Stomach (tissue), 4 donors: ENCODE results near the gene TATDN2.

ENCODE experiments used
- CTCF ChIP-seq, 7 experiments: fragments of 450-650 bp in 4 of 7; fragments of 200-600 bp in 3 of 7; sonication (generic) in 3 of 7; IDR thresholded peaks; one replicate each; pipeline ENCODE4 v1.5.1; 2016 to 2019; ENCODE audit warnings: antibody characterized with exemption in 7 of 7, control low read depth in 2 of 7, mild to moderate bottlenecking in 1 of 7
- POLR2A ChIP-seq, 4 donors: fragments of 450-650 bp; IDR thresholded peaks; one replicate each; pipeline ENCODE4 v1.6.1; 2016; ENCODE audit warnings: antibody characterized with exemption in 4 of 4, control low read depth in 2 of 4, mild to moderate bottlenecking in 1 of 4, moderate library complexity in 1 of 4
- POLR2AphosphoS5 ChIP-seq, 3 donors: sonication (generic); formaldehyde crosslinking; IDR thresholded peaks; one replicate each; pipeline ENCODE4 v1.6.1; 2016; ENCODE audit warnings: antibody characterized with exemption in 3 of 3

- TF ChIP-seq CTCF (IDR thresholded peaks at IDR 0.05), result no peak
- no peak for TF ChIP-seq POLR2AphosphoS5 (IDR thresholded peaks at IDR 0.05)
- TF ChIP-seq POLR2A (IDR thresholded peaks at IDR 0.05), result no peak
These were observed 14.3 kb upstream of the TATDN2 start for GRCh38 chr3:10233988-10234387.
